ENCODE data around the gene SULT1A1.
"Not testable (repeated sequence)": the region's sequence is repeated elsewhere in the genome, so short reads cannot be mapped to it uniquely, and the experiment has no call there.

Gene SULT1A1

DNA sequence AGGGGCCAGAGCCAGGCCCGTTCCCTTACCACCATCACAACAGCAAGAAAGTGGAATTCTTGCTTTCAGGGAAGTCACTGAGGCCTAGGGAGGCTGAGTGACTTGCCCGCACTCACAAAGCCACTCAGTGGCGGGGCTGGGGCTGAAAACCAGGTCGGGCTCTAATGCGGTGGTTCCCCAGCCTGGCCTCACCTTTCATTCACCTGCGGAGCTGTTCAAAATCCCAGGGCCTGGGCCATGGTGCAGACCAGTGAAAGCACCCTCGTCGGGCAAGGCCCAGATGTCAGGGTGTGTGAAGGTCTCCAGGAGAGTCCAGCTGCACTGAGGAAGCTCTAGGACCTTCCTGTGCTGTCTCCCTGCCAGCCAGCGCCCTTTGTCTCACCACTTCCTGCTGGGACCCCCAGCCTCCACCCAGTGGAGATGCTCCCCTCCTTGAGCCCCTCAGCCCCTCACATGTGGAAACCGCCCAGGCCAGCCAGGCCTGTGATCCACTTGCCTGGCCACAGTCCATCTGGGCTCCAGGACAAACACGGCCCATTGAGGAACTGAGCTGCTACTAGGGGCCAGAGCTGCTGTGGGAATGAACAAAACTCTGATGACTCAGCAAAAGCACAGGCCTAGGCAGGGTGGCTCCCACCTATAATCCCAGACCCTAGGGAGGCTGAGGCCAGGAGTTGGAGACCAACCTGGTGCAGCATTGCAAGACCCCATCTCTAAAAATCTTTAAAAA lies 812 bp downstream of the SULT1A1 start:
- not testable (repeated sequence) for DNase-seq (ENCODE audit: low read depth in 2 of 2)

DNA sequence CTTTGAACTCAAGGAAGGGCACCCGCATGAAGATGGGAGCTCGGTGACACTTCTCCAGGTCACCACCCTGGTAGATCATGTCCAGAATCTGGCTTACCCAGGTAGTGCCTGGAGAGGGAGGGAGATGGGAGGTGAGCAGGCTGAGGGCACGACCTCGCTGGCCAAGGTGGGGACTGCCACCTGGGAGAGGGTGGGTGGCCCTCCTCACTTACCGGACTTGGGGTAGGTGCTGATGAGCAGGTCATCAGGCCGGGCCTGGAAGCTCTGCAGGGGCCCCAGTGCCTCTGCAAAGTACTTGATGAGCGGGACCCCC lies 1.4 kb downstream of the SULT1A1 start:
- not testable (repeated sequence) for DNase-seq (ENCODE audit: low read depth in 2 of 2)

DNA sequence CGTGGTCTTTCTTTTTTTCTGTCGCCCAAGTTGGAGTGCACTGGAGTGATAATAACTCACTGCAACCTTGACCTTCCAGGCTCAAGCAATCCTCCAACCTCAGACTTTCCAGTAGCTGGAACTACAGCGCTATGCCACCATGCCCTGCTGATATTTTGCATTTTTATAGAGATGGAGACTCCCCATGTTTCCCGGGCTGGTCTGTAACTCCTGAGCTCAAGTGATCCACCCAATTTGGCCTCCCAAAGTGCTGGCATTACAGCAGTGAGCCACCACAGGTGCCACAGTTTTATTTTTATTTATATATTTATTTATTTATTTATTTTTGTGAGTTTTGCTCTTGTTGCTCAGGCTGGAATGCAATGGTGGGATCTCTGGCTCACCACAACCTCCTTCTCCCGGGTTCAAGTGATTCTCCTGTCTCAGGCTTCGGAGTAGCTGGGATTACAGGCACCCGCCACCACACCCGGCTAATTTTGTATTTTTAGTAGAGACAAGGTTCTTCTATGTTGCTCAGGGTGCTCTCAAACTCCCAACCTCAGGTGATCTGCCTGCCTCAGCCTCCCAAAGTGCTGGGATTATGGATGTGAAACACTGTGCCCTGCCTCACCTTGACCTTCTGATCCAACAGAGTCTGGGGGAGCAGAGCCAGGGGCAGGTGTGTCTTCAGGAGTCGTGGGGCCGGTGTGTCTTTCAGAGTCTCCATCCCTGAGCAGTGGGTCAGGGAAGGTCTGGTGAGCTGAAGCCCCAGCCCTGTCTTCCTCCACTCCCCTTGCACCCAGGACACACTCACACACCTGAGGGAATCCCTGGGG lies 2.0 kb downstream of the SULT1A1 start:
- DNase-seq (ENCODE audit: low read depth in 2 of 2): not testable (repeated sequence)

DNA sequence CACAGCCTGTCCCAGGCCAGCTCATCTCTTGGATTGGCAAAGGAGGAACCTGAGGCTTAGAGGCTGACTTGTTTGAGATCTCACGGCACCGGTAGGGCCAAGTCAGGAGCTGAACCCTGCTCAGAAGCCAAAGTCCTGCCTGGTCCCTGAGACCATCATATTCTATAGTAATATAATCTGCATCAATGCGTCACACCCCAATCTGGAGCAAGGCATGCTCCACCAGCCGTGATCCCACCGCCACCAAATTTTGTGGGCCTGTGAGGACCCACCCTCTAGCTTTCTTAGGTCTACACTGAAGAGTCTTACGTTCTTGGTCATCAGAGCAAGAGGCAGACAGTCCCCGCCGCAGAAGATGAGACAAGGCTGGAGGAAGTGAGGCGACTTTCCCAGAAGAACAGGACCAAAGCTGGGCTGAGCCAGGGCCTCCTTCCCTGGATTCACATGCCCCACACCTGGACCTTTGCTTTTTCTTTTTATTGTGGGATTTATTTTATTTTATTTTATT lies 2.7 kb downstream of the SULT1A1 start:
- no peak for DNase-seq (ENCODE audit: low read depth in 2 of 2)

- no peak for DNase-seq (ENCODE audit: low read depth in 2 of 2)
Observed at GRCh38 chr16:28606291-28607115, 3.3 kb downstream of the SULT1A1 start.

- DNase-seq (ENCODE audit: low read depth in 2 of 2): no peak
Observed at GRCh38 chr16:28604186-28604565, 5.7 kb downstream of the SULT1A1 start.

GRCh38 chr16:28603381-28604185 lies 6.3 kb downstream of the SULT1A1 start:
- DNase-seq (ENCODE audit: low read depth in 2 of 2): no peak

- DNase-seq (ENCODE audit: low read depth in 2 of 2): no peak
Observed at GRCh38 chr16:28602529-28602928, 7.3 kb downstream of the SULT1A1 start.

- not testable (repeated sequence) for DNase-seq (ENCODE audit: low read depth in 2 of 2)
Observed at GRCh38 chr16:28602062-28602461, 7.8 kb downstream of the SULT1A1 start.

DNA sequence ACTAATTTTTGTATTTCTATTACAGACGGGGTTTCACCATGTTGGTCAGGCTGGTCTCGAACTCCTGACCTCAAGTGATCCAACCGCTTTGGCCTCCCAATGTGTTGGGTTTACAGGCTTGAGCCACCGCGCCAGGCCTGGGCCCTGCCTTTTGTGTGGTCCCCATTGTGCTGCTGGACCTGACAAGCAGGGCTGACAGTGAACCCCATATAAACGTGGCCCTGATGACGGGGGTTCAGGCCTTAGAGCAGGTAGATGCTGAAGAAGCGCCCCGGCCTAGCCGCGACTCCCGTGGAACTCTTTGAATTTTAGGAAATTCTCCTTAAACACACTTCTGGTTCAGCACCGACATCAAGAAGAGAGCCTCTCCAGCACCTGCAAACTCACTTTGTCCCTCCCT lies 8.3 kb downstream of the SULT1A1 start:
- DNase-seq (ENCODE audit: low read depth in 2 of 2): not testable (repeated sequence)

- DNase-seq (ENCODE audit: low read depth in 2 of 2): not testable (repeated sequence)
Observed at GRCh38 chr16:28600965-28601364, 8.9 kb downstream of the SULT1A1 start.

GRCh38 chr16:28599377-28600285 lies 10.2 kb downstream of the SULT1A1 start:
- DNase-seq (ENCODE audit: low read depth in 2 of 2): not testable (repeated sequence)

- no peak for DNase-seq (ENCODE audit: low read depth in 2 of 2)
Observed at GRCh38 chr16:28597692-28598261, 12.1 kb downstream of the SULT1A1 start.

DNA sequence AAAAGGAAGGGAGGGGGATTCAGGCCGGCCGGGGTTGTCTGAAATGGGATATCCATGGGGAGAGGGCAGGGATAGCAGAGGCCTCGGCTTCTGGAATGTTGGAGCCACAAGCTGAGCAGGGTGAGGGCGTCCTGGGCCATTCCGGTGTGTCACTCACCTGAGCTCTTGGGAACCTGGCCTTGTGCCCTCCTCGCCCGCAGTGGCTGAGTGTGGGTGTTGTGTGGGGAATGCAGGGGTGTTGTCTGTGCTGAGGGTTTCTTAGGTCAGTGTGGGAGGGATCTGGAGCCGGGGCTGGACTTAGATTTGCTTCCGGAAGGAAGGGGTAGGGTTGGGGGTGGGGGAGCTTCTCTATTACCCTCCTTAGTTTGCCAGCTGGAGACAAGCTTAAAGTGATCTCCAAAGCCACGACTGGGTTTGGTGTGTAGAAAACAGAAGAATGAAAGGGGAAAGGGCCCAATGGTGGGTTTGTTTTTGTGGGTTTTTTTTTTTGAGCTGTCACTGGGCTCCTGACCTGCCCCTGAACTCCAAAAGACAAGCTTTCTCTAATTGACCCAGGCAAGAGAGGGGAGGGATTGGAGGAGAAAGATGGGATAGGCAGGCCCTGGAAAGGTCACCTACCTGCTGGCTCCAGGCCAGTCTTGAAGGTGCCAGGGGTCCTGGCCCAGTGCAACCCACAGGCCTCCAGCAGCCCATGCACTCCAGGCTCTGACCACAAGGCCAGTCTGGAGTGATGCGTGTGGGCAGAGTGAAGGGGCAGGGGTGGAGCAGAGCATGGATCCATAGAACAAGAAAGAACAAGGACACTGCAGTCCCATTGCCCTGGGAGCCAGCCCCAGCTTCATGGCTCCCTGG lies 12.8 kb downstream of the SULT1A1 start, which contains the start of gene SULT1A2:
Gene SULT1A2, minus strand, starts transcription at position 211 of the 852 bp plus-strand sequence. CDS start 1,120 bp downstream, outside the sequence.
- DNase-seq (ENCODE audit: low read depth in 2 of 2): no peak

GRCh38 chr16:28596115-28596630 lies 13.7 kb downstream of the SULT1A1 start:
- DNase-seq (ENCODE audit: low read depth in 2 of 2): no peak

DNA sequence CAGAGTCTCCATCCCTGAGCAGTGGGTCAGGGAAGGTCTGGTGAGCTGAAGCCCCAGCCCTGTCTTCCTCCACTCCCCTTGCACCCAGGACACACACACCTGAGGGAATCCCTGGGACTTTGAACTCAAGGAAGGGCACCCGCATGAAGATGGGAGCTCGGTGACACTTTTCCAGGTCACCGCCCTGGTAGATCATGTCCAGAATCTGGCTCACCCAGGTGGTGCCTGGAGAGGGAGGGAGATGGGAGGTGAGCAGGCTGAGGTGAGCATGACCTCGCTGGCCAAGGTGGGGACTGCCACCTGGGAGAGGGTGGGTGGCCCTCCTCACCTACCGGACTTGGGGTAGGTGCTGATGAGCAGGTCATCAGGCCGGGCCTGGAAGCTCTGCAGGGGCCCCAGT lies 14.4 kb downstream of the SULT1A1 start:
- DNase-seq (ENCODE audit: low read depth in 2 of 2): not testable (repeated sequence)

GRCh38 chr16:28592979-28593553 lies 16.8 kb downstream of the SULT1A1 start:
- DNase-seq (ENCODE audit: low read depth in 2 of 2): no peak

DNA sequence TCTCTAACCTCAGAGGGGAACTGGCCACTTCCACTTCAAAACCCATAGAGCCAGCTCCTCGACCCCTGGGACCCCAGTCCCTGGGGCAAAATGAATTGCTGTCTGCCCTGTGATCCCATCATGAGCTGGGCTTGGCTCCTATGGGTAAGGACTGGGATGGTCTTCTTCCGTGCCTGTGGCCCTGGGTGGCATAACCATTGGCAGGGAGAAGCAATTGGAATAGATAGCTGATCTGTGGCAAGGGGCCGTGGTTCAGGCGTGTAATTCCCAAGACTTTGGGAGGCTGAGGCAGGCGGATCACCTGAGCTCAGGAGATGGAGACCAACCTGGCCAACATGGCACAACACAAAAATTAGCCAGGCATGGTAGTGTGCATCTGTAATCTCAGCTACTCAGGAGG lies 17.3 kb downstream of the SULT1A1 start:
- DNase-seq (ENCODE audit: low read depth in 2 of 2): no peak
